PC-9 (cell line): ENCODE results near the gene PSMG2.

Experiments
- EZH2 ChIP-seq: fragments of 200-600 bp; sonication (generic); IDR thresholded peaks from 2 replicates; pipeline ENCODE4 v1.8.0; 2017; ENCODE audit warnings: antibody characterized with exemption, low read depth
- TF ChIP-seq, protein P1 (sequence below): fragments of 200-600 bp; sonication (generic); conservative IDR thresholded peaks from 2 replicates; pipeline ENCODE4 v1.6.1; 2017; ENCODE audit warnings: mixed run types, antibody characterized with exemption, mild to moderate bottlenecking, moderate library complexity

DNA sequence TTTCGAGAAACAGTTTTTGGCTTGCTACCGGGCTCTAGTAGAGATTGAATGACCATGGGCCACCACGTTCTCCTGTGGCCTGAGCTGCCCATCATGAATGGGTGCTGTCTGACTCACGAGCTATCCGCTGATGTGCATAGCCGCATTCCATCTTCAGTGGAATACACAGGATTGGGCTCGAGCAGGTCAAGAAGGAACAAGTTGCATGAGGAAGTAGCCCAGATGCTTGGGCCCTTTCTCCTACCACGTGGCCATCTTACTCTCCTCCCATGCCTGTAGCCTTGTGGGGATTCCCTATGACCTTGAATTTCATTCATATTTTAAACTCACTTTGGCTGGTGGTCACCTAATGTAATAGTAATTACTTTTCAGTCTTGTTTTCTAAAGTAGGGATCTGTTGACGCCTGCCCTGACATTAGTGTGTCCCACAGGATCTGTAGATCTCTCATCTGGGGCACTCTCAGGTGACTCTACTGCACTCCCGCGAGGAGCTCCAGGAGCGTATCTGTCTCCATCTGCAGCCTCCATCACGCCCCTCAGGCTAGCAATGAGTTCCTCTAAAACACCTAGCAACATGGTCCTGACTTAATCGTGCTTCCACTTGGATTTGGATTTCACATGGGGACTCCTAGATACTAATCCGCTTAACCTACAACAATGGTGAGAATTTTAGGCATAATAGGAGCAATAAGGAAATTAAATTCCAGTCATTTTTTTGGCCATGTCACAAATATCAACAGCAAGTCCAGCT lies 67.8 kb downstream of the PSMG2 start:
- TF ChIP-seq, protein P1, sequence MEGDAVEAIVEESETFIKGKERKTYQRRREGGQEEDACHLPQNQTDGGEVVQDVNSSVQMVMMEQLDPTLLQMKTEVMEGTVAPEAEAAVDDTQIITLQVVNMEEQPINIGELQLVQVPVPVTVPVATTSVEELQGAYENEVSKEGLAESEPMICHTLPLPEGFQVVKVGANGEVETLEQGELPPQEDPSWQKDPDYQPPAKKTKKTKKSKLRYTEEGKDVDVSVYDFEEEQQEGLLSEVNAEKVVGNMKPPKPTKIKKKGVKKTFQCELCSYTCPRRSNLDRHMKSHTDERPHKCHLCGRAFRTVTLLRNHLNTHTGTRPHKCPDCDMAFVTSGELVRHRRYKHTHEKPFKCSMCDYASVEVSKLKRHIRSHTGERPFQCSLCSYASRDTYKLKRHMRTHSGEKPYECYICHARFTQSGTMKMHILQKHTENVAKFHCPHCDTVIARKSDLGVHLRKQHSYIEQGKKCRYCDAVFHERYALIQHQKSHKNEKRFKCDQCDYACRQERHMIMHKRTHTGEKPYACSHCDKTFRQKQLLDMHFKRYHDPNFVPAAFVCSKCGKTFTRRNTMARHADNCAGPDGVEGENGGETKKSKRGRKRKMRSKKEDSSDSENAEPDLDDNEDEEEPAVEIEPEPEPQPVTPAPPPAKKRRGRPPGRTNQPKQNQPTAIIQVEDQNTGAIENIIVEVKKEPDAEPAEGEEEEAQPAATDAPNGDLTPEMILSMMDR = no peak
- no peak for TF ChIP-seq EZH2
